ENCODE results near the gene FBXO42.
"Not testable (repeated sequence)": the region's sequence is repeated elsewhere in the genome, so short reads cannot be mapped to it uniquely, and the experiment has no call there.

Gene FBXO42

DNA sequence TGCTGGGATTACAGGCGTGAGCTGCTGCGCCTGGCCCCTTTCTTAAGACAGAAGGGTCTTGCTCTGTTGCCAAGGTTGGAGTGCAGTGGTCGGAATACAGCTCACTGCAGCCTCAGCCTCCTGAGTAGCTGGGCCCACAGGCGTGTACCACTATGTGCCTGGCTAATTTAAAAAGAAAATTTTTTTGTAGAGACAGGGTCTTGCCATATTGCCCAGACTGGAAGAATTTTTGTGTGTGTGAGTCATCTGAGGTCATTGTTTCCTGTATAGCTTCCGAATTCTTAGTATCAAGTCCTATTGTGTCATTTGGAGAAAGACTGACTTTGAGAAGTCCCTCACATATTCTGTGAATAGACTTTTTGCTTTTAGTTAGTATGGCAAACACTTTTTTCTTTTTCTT is 19.4 kb upstream of the FBXO42 start:
- no peak for DNase-seq

DNA sequence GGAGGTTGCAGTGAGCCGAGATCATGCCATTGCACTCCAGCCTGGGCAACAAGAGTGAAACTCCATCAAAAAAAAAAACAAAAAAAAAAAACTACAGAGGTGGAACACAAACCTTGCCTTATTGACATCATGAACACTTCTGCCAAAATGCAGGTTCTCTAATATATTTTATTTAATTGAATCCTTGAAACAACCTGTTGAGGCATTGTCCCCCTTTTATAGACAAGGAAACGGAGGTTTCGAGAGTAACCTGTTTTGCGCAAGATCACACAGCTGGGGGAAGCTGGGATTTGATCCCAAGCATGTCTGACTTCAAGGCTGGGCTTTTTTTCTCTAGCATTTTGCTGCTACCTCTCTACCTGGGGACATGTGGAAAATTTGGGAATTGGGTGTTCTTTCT is 17.5 kb upstream of the FBXO42 start:
- no peak for DNase-seq

DNA sequence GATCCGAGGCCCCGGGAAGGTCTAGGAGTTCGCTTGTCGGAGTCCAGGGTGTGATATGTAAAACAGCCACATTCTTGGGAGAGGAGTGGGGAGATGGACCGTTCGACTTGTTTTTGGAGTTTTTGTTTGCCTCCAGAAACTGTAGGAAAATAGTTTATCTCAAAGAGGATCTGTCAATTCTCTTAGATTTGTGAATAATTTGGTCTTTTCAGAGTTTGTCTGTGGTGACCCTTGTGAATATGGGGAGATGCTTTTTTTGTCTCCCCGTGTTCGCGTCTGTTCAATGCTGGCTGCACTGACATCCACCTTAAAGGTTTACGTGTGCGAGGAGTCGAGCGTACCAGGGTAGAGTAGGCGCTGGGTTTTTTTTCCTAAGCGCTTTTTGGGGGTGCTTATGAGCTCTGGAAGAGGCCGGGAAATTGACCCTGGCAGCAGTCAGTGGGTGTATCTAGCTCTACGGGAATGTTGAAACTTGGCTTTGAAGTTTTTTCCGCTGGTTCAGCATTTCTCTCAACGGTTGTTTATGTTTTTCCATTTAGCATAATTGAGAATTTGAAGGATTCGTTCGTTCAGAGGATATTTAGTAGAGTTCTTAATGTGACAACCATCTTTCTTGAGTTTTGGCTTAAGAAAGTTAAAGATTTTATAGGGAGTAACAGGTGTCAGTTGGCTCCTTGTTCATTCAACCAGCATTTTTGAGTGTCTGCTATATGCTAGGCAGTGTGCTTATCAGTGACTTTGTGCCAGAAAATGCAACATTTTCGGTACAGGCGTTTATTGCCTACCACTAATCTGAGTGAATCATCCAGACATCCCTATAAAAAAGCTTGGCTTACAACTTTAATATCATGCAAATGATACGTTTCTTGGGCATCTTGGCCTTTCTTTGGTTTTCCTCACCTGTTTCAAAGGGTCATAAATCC is 15.9 kb upstream of the FBXO42 start:
- no peak for DNase-seq

DNA sequence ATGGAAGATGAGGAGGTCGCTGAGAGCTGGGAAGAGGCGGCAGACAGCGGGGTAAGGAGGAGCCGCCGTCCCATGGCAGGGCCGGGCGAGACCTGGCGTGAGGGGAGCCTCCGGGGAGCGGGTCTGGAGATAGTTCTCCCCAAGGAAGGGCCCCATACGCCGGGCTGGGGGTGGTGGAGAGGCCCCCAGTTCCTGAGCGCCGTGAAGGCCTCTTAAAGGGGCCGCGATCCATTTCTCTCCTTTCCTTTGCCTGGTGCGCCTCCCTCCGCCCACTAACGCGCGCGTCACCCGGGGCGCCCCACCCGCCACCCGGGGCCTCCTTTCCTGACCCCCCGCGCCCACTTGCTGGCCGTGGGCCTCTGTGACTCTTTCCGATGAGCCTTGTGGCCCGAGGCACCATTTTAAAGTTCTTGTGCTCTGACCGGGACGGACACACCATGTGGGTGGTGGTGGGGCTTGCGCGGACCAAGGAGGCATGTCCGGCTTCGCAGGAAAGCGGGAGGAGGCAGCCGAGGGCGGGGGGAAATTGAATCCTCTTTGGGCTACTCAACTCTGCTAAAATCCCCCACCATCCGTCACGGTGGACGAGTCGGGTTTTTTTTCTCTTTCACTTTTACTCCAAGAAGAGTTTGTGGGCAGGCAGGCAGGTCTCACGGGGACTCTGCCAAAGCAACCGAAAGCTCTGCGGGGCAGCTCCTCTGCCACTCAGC is 15.1 kb upstream of the FBXO42 start:
- DNase-seq = peak; percentile 75 to 78

GRCh38 chr1:16366722-16367257 is 14.5 kb upstream of the FBXO42 start, which contains the start of gene SZRD1:
Gene SZRD1 (plus strand): TSS chr1:16367242. CDS start chr1:16367258, 16 bp downstream.
- peak; percentile 96 to 99 for DNase-seq

- not testable (repeated sequence) for DNase-seq
Observed at GRCh38 chr1:16365146-16365498, 12.8 kb upstream of the FBXO42 start.

GRCh38 chr1:16356867-16357266 is 4.6 kb upstream of the FBXO42 start:
- DNase-seq = no peak

GRCh38 chr1:16354619-16355018 is 2.3 kb upstream of the FBXO42 start:
- DNase-seq = no peak

GRCh38 chr1:16352842-16353535 is 709 bp upstream of the FBXO42 start:
- no peak for DNase-seq

- DNase-seq = peak in 1 of 2 experiments; percentile 25
Observed at GRCh38 chr1:16351456-16351993, 755 bp downstream of the FBXO42 start.

GRCh38 chr1:16349847-16350406 is 2.4 kb downstream of the FBXO42 start:
- no peak for DNase-seq

DNA sequence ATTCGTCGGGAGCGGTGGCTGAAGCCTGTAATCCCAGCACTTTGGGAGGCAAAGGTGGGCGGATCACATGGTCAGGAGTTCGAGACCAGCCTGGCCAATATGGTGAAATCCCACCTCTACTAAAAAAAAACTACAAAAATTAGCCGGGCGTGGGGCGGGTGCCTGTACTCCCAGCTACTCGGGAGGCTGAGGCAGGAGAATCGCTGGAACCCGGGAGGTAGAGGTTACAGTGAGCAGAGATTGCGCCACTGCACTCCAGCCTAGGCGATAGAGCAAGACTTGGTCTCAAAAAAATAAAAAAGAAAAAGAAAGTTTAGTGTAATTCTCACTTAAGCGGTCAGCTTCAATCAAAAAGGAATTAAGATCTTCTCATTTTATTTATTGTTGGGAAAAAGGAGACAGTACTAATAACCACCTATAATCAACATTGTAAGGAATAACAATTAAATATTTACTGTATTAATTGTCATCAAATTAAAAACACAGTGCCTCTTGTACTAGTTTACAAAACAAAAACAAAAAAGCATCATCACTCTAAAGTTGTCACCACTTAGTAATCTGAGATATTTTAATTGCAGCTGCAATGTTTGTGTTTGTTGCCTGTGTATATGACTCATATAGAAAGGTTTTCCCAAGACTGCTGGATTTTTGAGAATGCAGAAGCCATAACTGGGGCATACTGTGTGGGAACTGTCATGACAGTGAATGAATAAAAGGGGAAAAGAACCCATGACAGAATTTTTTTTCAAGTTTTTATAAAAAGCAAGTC is 3.7 kb downstream of the FBXO42 start:
- no peak for DNase-seq

DNA sequence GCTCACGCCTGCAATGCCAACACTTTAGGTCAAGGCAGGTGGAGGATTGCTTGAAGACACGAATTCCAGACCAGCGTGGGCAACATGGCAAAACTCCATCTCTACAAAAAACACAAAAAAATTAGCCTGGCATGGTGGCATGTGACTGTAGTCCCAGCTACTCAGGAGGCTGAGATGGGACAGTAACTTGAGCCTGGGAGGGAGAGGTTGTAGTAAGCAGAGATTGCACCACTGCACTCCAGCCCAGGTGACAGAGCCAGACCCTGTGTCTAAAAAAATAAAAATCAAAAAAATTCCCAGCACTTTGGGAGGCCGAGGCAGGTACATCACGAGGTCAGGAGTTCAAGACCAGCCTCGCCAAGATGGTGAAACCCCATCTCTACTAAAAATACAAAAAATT is 9.0 kb downstream of the FBXO42 start:
- not testable (repeated sequence) for DNase-seq

DNA sequence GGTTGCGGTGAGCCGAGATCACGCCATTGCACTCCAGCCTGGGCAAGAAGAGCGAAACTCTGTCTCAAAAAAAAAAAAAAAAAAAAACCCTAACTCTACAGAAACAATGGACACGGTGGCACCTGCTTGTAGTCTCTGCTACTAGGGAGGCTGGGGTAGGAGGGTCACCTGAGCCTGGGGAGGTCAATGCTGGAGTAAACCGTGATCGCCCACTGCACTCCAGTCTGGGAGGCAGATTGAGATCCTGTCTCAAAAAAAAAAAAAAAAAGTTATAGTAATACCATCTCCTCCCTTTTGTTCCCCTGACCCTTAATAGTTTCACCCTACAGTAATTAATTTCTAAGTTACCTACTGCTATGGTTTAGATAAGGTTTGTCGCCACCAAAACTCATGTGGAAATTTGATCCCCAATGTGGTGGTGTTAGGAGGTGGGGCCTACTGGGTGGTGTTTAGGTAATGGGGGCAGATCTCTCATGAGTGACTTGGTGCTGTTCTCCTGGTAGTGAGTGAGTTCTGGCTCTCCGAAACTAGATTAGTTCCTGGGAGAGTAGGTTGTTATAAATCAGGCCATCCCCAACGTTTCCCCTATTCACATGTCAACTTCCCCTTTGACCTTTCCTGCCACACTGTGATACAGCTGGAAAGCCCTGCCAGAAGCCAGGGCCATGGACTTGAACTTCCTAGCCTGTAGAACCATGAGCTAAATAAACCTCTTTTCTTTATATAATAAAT is 9.8 kb downstream of the FBXO42 start:
- DNase-seq = no peak

DNA sequence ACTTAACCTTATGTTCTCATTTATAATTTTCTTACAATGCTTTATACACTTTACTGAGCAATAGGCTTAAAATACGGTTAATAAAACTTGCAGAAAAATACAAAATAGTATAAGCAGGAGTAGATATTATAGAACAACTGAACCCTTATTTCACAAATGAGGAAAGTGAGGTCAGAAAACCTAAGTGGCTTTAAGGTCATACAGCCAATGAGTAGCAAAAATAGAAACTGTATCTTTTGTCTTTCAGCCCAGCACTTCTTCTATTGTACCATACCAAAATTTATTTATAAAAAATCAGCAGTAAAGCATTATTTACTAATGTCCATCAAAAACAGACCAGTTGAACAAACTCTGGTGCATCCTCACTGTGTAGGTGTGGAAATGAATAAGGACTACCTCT is 11.6 kb downstream of the FBXO42 start:
- no peak for DNase-seq

DNA sequence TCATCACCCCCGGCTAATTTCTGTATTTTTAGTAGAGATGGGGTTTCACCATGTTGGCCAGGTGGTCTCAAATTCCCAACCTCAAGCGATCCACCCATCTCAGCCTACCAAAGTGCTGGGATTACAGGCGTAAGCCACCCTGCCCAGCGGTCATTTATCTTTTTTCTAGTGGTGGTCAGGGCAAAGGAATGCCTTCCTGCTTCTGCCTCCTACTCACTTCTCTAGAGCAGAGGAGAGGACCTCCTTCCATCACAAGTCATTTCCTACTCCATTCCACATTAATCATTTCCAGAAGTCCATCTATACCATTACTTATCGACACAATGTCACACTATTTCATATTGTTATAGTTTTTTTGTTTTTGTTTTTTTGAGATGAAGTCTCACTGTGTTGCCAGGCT is 13.3 kb downstream of the FBXO42 start:
- no peak for DNase-seq

- DNase-seq = no peak
Observed at GRCh38 chr1:16334655-16335340, 17.5 kb downstream of the FBXO42 start.

GRCh38 chr1:16326833-16327404 is 25.4 kb downstream of the FBXO42 start:
- peak; percentile 36 to 64 for DNase-seq

GRCh38 chr1:16324456-16324890 is 27.8 kb downstream of the FBXO42 start:
- no peak for DNase-seq
